Fibroblast of lung (primary cell): Measurements from ENCODE around the gene RHBDF2.

Source experiments
- CTCF ChIP-seq, 2 donors: IDR thresholded peaks in 1 of 2; conservative IDR thresholded peaks in 1 of 2; 1 replicate in 1 of 2; 2 replicates in 1 of 2; pipeline ENCODE4 v1.5.1; 2011 to 2012; ENCODE audit warnings: low read length in 2 of 2, control low read depth in 1 of 2, inconsistent platforms in 1 of 2, low read depth in 1 of 2, mild to moderate bottlenecking in 1 of 2
- EZH2 ChIP-seq: IDR thresholded peaks from 2 replicates; pipeline ENCODE4 v1.5.1; 2012; ENCODE audit warnings: low read length, control low read depth, mild to moderate bottlenecking; ENCODE audit errors: missing control alignments

- peak; percentile 78 to 87 for TF ChIP-seq CTCF (conservative IDR thresholded peaks at IDR 0.05 in 1 of 2, IDR thresholded peaks at IDR 0.05 in 1 of 2; ENCODE audit: low read depth in 1 of 2, low read length in 2 of 2)
- TF ChIP-seq EZH2: no peak
These were observed 5.5 kb upstream of the RHBDF2 start for GRCh38 chr17:76506408-76507345.
